ENCODE measurements around the gene FKBP7.
"Not testable (repeated sequence)": the region's sequence is repeated elsewhere in the genome, so short reads cannot be mapped to it uniquely, and the experiment has no call there.

FKBP7 gene

DNA sequence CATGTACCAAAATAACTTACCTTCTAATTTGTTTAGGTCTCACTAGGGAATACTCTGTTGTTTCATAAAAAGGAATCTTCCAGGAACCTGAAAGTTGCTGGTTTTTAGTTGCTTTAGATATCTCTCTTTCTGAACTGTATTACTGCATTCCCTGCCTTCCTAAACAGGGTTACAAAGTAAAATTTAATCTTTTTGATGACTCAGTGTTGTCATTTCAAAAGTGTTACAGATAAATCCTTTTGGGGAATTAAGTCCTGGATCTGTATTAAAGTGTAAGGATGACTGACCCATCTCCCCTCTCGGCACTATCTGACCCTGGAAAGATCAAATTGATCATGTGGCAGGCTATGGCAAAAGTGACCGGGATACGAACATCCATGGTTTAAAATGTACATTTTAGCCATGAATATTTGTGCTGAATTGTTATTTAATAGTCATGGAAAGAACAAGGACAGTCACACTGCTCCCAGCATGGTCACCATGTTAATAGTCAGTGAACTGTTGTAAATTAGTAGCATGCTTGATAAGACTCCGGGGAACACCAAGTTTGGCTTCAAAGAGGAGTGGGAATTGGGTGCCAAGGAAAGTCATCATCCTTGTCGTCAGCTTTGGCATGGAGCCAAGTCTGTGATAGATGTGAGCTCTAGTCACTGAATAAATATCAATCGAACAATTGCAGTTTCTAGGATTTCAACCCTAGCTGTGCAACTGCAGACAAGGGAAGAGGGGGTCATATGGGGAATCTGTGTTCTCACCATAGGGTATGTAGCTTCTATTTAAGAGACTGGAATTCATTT is 6.0 kb upstream of the FKBP7 start:
- peak; percentile 68 to 86 for DNase-seq

DNA sequence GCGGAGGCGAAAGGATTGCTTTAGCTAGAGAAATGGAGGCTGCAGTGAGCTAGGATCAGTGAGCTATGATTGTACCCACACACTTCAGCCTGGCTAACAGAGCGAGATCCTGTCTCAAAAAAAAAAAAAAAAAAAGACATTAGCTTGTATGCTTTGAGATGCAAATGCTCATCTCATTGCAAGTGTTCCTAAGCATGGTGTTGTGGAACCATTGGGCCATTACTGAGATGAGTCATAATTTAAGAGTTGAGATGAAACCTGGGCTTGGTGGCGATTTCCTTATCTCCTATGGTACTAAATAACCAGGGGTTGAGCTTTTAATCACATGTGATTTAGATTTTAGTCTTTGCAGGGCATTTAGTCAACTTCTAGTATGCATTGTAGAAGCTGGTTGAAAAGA is 4.0 kb upstream of the FKBP7 start:
- no peak for DNase-seq

DNA sequence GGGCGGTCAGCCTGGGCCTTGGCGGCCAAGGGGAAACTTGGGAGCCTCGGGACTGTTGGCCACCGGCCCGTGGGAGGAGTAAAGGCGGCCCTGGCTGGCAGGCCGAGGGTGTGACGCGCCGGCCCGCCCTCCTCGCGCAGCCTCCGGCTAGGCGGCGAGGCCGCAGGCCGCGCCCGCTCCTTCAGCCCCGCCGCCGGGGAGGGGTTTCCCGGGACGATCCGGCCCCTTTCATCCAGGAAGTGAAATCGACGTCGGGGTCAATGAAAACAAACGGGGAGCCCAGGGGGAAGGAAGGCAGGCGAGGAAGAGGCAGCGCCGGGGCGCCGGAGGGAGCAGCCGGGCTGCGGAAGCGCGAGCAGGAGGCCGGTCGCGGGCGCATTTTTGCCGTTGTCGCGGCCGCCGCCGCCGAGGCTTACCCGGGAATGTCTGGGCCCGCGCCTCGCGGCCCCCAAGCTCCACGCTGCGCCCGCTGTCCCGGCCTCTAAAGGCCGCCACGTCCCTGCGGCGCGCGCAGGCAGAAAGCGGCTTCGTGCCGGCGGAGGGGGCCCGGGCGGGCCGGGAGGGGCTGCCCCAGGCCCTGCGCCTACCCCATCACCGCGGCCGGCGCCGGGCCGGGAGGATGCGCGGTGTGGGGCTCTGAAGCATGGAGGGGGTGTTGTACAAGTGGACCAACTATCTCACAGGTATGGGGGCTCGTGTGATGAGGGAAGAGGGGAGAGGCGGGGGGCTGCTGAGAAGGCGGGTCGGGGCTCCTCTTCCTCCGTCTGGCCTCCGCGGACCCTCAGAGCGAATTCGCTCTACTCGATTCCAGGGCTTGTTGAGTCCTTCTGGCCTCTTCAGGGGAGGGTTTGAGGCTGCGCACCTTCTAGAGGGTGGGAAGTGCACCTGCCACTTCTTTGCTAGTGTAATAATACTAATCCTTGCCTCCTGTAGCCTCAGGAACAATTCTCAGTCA is 2.1 kb upstream of the FKBP7 start, which contains the start of gene PLEKHA3:
Gene PLEKHA3 (plus strand): TSS at position 231 of the 955 bp plus-strand sequence. CDS start 413 bp downstream, at position 644.
- peak; percentile 88 to 93 for DNase-seq

DNA sequence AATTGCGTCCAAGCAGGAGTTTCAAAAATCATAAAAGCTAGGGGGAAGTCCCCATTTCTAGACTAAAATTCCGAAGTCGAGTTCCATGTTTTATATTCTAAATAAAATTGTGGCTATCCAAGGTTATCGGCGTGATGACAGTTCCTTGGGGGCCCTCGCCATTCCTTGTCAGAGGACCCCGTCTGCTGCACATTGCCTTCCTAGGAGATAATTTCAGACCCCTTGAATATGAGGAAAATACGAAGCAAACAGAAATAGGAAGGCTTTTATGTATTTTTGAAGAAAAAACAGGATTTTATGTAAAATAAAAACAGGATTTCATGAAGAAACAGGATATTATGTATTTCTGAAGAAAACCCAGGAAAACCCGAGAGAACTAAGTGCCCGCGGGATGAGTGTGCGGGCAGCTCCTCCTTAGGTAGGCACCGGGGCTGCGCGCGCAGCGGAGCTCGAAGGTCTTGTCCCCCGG is 1.4 kb upstream of the FKBP7 start:
- no peak for DNase-seq

DNA sequence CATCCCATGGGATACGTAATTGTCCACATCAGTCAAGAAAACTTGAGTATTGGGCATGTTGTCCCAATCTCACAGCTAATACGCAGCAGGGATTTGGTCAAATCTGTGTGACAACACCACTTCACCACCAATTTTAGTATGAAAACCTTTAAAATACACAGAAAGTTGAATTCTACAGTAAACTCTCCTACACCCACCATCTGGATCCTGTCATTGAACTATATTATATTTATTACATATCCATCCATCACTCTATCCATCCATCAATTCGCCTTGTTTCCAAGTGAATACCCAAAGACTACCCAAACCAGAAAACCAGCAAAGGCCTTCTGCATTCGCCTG is 846 bp upstream of the FKBP7 start:
- DNase-seq = no peak

DNA sequence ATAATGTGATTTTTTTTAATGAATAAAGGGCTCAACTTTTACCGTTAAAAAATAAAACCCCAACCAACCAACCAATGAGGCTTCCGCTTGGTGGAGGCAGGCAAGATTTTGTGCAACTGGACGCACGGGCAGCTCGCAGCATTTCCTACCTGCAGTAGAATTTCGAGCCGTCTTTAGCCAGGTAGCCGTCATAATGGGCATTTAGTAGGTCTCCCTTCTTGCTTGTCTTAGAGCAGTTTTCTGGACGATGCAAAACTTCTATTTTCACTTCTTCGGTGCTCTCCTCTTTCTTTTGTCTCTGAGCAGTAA is 316 bp downstream of the FKBP7 start:
- peak in 1 of 2 experiments; percentile 40 for DNase-seq

- peak in 1 of 2 experiments; percentile 38 for DNase-seq
These were observed 814 bp downstream of the FKBP7 start for GRCh38 chr2:178477443-178478129.

DNA sequence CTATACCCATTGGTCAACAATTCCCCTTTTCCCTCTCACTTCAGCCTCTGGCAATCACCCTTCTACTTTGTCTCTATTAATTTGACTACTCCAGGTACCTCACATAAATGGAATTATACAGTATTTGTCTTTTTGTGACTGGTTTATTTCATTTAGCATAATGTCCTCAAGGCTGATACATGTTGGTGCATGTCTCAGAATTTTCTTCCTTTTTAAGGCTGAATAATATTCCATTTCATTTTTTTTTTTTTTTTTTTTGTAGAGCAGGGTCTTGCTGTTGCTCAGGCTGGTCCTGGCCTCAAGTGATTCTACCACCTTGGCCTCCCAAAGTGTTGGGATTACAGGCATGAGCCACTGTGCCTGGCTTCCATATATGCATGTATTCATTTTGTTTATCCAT is 1.9 kb downstream of the FKBP7 start:
- DNase-seq = no peak

- no peak for DNase-seq
These were observed 3.8 kb downstream of the FKBP7 start for GRCh38 chr2:178474560-178474959.

- no peak for DNase-seq
These were observed 4.5 kb downstream of the FKBP7 start for GRCh38 chr2:178473931-178474330.

GRCh38 chr2:178473373-178473772 is 5.0 kb downstream of the FKBP7 start:
- no peak for DNase-seq

GRCh38 chr2:178471313-178471712 is 7.1 kb downstream of the FKBP7 start:
- not testable (repeated sequence) for DNase-seq

- no peak for DNase-seq
These were observed 9.1 kb downstream of the FKBP7 start for GRCh38 chr2:178469219-178469849.

- DNase-seq = no peak
These were observed 21.0 kb downstream of the FKBP7 start for GRCh38 chr2:178457390-178457886.

- no peak for DNase-seq
These were observed 22.5 kb downstream of the FKBP7 start for GRCh38 chr2:178455947-178456346.

GRCh38 chr2:178452870-178453269 is 25.5 kb downstream of the FKBP7 start:
- DNase-seq = no peak

- DNase-seq = no peak
These were observed 26.1 kb downstream of the FKBP7 start for GRCh38 chr2:178452334-178452733.

GRCh38 chr2:178450774-178451525 is 27.4 kb downstream of the FKBP7 start, which contains the start of the genes PJVK and PRKRA:
TSS of gene PJVK (plus strand) at chr2:178451378. CDS start at chr2:178453410, 2,032 bp downstream.
TSS of gene PRKRA (minus strand) at chr2:178451175. CDS start at chr2:178451030, 145 bp downstream.
- DNase-seq = peak; percentile 95 to 98

DNA sequence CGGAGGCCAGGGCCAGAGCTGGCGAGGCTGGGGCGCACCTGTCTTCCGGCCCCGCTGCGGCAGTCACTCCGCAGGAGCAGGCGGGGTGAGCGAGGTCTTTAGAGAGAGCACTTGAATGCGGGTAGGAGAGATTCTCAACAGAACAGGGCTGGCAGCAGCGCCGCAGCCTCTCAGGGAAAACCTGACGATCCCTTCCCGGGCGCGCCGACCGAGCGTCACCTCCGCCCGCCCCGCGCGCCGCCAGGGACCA is 28.0 kb downstream of the FKBP7 start:
- no peak for DNase-seq

DNA sequence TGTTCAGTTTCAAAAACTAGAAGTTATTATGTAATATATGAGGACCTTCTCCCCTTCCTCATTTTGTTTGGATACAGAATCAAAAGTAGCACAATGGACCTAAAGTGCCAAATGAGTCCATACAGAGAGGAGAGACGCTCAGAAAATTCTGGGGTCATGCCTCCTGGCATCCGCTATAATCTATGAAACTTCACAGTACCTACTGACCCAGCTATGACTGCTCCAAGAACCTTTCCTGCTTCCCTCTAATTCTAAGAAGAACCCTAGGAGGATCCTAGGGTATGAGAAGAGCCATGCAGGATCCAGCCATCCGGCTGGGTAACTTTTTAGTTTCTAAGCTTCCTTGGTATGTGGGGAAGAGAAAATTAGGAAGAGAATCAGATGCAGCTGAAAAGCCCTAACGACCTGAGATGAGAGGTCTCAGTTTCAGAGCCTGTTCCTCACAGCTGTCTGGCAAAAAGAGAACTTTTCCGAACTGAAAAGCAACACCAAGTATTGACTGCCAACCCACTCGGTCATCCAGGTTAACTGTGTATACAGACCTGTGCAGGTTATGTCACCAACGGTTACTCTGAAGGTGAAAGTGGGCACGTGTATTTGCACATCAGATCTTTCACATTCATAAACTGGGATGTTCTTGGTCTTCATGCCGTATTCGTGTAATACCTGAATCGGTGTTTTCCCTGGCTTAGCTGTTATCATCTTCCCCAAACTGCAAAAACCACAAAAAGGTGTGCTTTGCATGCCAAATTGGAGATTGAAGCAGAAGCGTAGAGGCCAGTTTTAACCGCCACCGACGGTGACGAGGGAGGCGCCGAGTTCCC is 28.5 kb downstream of the FKBP7 start:
- no peak for DNase-seq

All from NCI-H2081 (cell line).